Activated naive CD4-positive, alpha-beta T cell treated with anti-CD3 and anti-CD28 coated beads, Interleukin-2, amount 10 ng/mL, durations not matched to agents 7 days and 5 days (primary cell): Measurements from ENCODE around the gene FGF2.
"Not testable (repeated sequence)": the region's sequence is repeated elsewhere in the genome, so short reads cannot be mapped to it uniquely, and the experiment has no call there.

Experiments used
- CTCF ChIA-PET: fragments of 350-600 bp; sonication (Branson Sonifier 250); formaldehyde crosslinking; loops from one replicate; lab custom pipeline; 2021; ENCODE audit warnings: antibody characterized with exemption; lab: Charles Lee
- DNase-seq: peaks from one replicate; pipeline ENCODE4 v3.0.0-alpha.2; 2020
- H3K27ac Mint-ChIP-seq: one replicate; pipeline ENCODE4 v1.8.0; 2021; ENCODE audit warnings: mild to moderate bottlenecking, moderate library complexity, mixed read lengths
- H3K27me3 Mint-ChIP-seq: one replicate; pipeline ENCODE4 v1.8.0; 2021; ENCODE audit warnings: mild to moderate bottlenecking, mixed read lengths
- H3K36me3 Mint-ChIP-seq: one replicate; pipeline ENCODE4 v1.8.0; 2021; ENCODE audit warnings: mixed read lengths
- H3K4me1 Mint-ChIP-seq: one replicate; pipeline ENCODE4 v1.8.0; 2021; ENCODE audit warnings: mixed read lengths
- H3K4me3 Mint-ChIP-seq: one replicate; pipeline ENCODE4 v1.8.0; 2021; ENCODE audit warnings: mild to moderate bottlenecking, moderate library complexity, mixed read lengths
- H3K9me3 Mint-ChIP-seq: one replicate; pipeline ENCODE4 v1.8.0; 2021; ENCODE audit warnings: mixed read lengths

The FGF2 gene

GRCh38 chr4:122826553-122827257, at the start of gene FGF2:
Gene FGF2, plus strand, starts transcription at chr4:122826831. Its CDS starts 344 bp downstream, at chr4:122827175.
- H3K36me3 Mint-ChIP-seq, result peaks cover 6% of the 10 kb centered on the region
- CTCF ChIA-PET, result interaction anchor here (1.0 to 1.2 kb wide), 2 partner anchors 12 to 93 kb away, joined by 3 to 5 read pairs; no protein-coding TSS in a partner anchor
- peak; percentile 44 for DNase-seq

GRCh38 chr4:122776916-122777315, 49.7 kb upstream of the FGF2 start:
- DNase-seq, result no peak
- Mint-ChIP-seq H3K4me1 (no peaks in the 10 kb centered on the region), H3K27me3 (peaks cover 2% of the 10 kb centered on the region), H3K9me3 (no peaks in the 10 kb centered on the region), H3K4me3 (no peak overlapping the region), H3K27ac (no peak overlapping the region), H3K36me3 (no peaks in the 10 kb centered on the region)
- CTCF ChIA-PET, result no interaction called here

More at GRCh38 chr4:122826553-122827257, at the start of gene FGF2:
- peaks cover 65% of the 10 kb centered on the region for H3K27me3 Mint-ChIP-seq
- peak within 1 kb of the TSS; percentile 71 for H3K4me3 Mint-ChIP-seq
- peaks cover 12% of the 10 kb centered on the region for H3K4me1 Mint-ChIP-seq
- H3K27ac Mint-ChIP-seq, result peak within 1 kb of the TSS; percentile 33
- no peaks in the 10 kb centered on the region for H3K9me3 Mint-ChIP-seq

- CTCF ChIA-PET, result no interaction called here
- DNase-seq, result no peak
Observed at GRCh38 chr4:122777846-122778673, 48.6 kb upstream of the FGF2 start.

GRCh38 chr4:122781486-122781885, 45.1 kb upstream of the FGF2 start:
- Mint-ChIP-seq H3K9me3 (peaks cover 14% of the 10 kb centered on the region), H3K27me3 (peaks cover 9% of the 10 kb centered on the region), H3K4me1 (peaks cover 33% of the 10 kb centered on the region), H3K27ac (peak overlapping the region; percentile 35), H3K36me3 (no peaks in the 10 kb centered on the region), H3K4me3 (no peak overlapping the region)
- no peak for DNase-seq
- CTCF ChIA-PET, result no interaction called here

More at GRCh38 chr4:122777846-122778673, 48.6 kb upstream of the FGF2 start:
- Mint-ChIP-seq H3K27ac (no peak overlapping the region), H3K27me3 (peaks cover 4% of the 10 kb centered on the region), H3K36me3 (no peaks in the 10 kb centered on the region), H3K4me1 (no peaks in the 10 kb centered on the region), H3K9me3 (no peaks in the 10 kb centered on the region), H3K4me3 (no peak overlapping the region)

- no peak overlapping the region for H3K27ac Mint-ChIP-seq
- no peak overlapping the region for H3K4me3 Mint-ChIP-seq
- peaks cover 14% of the 10 kb centered on the region for H3K9me3 Mint-ChIP-seq
- H3K36me3 Mint-ChIP-seq, result no peaks in the 10 kb centered on the region
- CTCF ChIA-PET, result interaction anchor here (1.5 kb wide), 1 partner anchor 63 kb away, joined by 3 read pairs; no protein-coding TSS in a partner anchor
- H3K4me1 Mint-ChIP-seq, result peaks cover 34% of the 10 kb centered on the region
- peaks cover 9% of the 10 kb centered on the region for H3K27me3 Mint-ChIP-seq
- no peak for DNase-seq
Observed at GRCh38 chr4:122783301-122784215, 43.1 kb upstream of the FGF2 start.

- Mint-ChIP-seq H3K36me3 (no peaks in the 10 kb centered on the region), H3K4me1 (peaks cover 34% of the 10 kb centered on the region), H3K9me3 (peaks cover 14% of the 10 kb centered on the region), H3K27me3 (peaks cover 9% of the 10 kb centered on the region), H3K4me3 (no peak overlapping the region), H3K27ac (no peak overlapping the region)
- CTCF ChIA-PET, result interaction anchor here (1.5 kb wide), 1 partner anchor 64 kb away, joined by 3 read pairs; no protein-coding TSS in a partner anchor
- DNase-seq, result no peak
Observed at GRCh38 chr4:122784261-122784660, 42.4 kb upstream of the FGF2 start.

- Mint-ChIP-seq H3K4me1 (peaks cover 34% of the 10 kb centered on the region), H3K4me3 (no peak overlapping the region), H3K27ac (peak overlapping the region; percentile 64), H3K27me3 (peaks cover 9% of the 10 kb centered on the region), H3K9me3 (peaks cover 14% of the 10 kb centered on the region), H3K36me3 (no peaks in the 10 kb centered on the region)
- DNase-seq, result no peak
- CTCF ChIA-PET, result no interaction called here
Observed at GRCh38 chr4:122785099-122785498, 41.5 kb upstream of the FGF2 start.

GRCh38 chr4:122786296-122786695, 40.3 kb upstream of the FGF2 start:
- peaks cover 13% of the 10 kb centered on the region for H3K27me3 Mint-ChIP-seq
- H3K4me3 Mint-ChIP-seq, DNase-seq, H3K27ac Mint-ChIP-seq, CTCF ChIA-PET, H3K36me3 Mint-ChIP-seq: not testable (repeated sequence)
- H3K9me3 Mint-ChIP-seq, result peaks cover 14% of the 10 kb centered on the region
- peaks cover 34% of the 10 kb centered on the region for H3K4me1 Mint-ChIP-seq

- peaks cover 34% of the 10 kb centered on the region for H3K4me1 Mint-ChIP-seq
- CTCF ChIA-PET, result interaction anchor here (0.7 kb wide), 1 partner anchor 122 kb away, joined by 3 read pairs; no protein-coding TSS in a partner anchor
Observed at GRCh38 chr4:122786920-122787319, 39.7 kb upstream of the FGF2 start.

GRCh38 chr4:122787940-122788339, 38.7 kb upstream of the FGF2 start:
- peaks cover 11% of the 10 kb centered on the region for H3K27me3 Mint-ChIP-seq
- H3K4me3 Mint-ChIP-seq, result no peak overlapping the region
- H3K9me3 Mint-ChIP-seq, result peaks cover 14% of the 10 kb centered on the region
- no peaks in the 10 kb centered on the region for H3K36me3 Mint-ChIP-seq
- H3K27ac Mint-ChIP-seq, result no peak overlapping the region
- CTCF ChIA-PET, result interaction anchor here (0.8 kb wide), 1 partner anchor 30 kb away, joined by 3 read pairs; no protein-coding TSS in a partner anchor
- peaks cover 34% of the 10 kb centered on the region for H3K4me1 Mint-ChIP-seq
- no peak for DNase-seq

More at GRCh38 chr4:122786920-122787319, 39.7 kb upstream of the FGF2 start:
- not testable (repeated sequence) for DNase-seq, H3K4me3 Mint-ChIP-seq, H3K27ac Mint-ChIP-seq, H3K36me3 Mint-ChIP-seq
- Mint-ChIP-seq H3K27me3 (peaks cover 13% of the 10 kb centered on the region), H3K9me3 (peaks cover 14% of the 10 kb centered on the region)

GRCh38 chr4:122788935-122789334, 37.7 kb upstream of the FGF2 start:
- CTCF ChIA-PET, result interaction anchor here (0.8 to 1.2 kb wide), 4 partner anchors 31 to 212 kb away, joined by 3 read pairs; partner anchors contain the start of gene NUDT6
- Mint-ChIP-seq H3K27me3 (peaks cover 4% of the 10 kb centered on the region), H3K4me1 (peaks cover 27% of the 10 kb centered on the region), H3K36me3 (no peaks in the 10 kb centered on the region), H3K4me3 (no peak overlapping the region), H3K9me3 (peaks cover 14% of the 10 kb centered on the region), H3K27ac (no peak overlapping the region)
- no peak for DNase-seq

- Mint-ChIP-seq H3K36me3 (no peaks in the 10 kb centered on the region), H3K4me3 (no peak overlapping the region), H3K27ac (no peak overlapping the region), H3K27me3 (peaks cover 15% of the 10 kb centered on the region), H3K9me3 (no peaks in the 10 kb centered on the region), H3K4me1 (peaks cover 6% of the 10 kb centered on the region)
- CTCF ChIA-PET, result no interaction called here
- DNase-seq, result no peak
Observed at GRCh38 chr4:122793811-122794210, 32.8 kb upstream of the FGF2 start.

- H3K27me3 Mint-ChIP-seq, result peaks cover 12% of the 10 kb centered on the region
- H3K36me3 Mint-ChIP-seq, result no peaks in the 10 kb centered on the region
- no peak overlapping the region for H3K27ac Mint-ChIP-seq
- H3K4me1 Mint-ChIP-seq, result peaks cover 6% of the 10 kb centered on the region
- no peak overlapping the region for H3K4me3 Mint-ChIP-seq
- DNase-seq, result no peak
- CTCF ChIA-PET, result no interaction called here
- H3K9me3 Mint-ChIP-seq, result no peaks in the 10 kb centered on the region
Observed at GRCh38 chr4:122796801-122797404, 29.7 kb upstream of the FGF2 start.
